HepG2 (cell line): ENCODE data around the gene SLC2A4. TPM values are rescaled to one million over a fixed set of nuclear protein-coding genes. Genes with fewer than 3 reads are reported as not detected.
A peak's percentile ranks its signal among the peaks of the same experiment; 100 is the strongest.

Experiments used
- AHR ChIP-seq: IDR thresholded peaks from 2 replicates; pipeline ENCODE4 v1.6.1; 2018; ENCODE audit warnings: missing genetic modification reagents, missing compliant biosample characterization
- CEBPG ChIP-seq: IDR thresholded peaks from 2 replicates; pipeline ENCODE4 v1.6.1; 2016
- HNF4G ChIP-seq, 2 experiments: sonication (generic) in 1 of 2; formaldehyde crosslinking in 1 of 2; IDR thresholded peaks; 2 replicates each; pipeline versions ENCODE4 v1.4.0 to v1.6.1; 2011 to 2020; ENCODE audit warnings: borderline replicate concordance in 2 of 2, low read depth in 2 of 2, mild to moderate bottlenecking in 2 of 2, low read length in 1 of 2, missing genetic modification reagents in 1 of 2, moderate library complexity in 1 of 2
- KLF15 ChIP-seq: sonication (generic); formaldehyde crosslinking; IDR thresholded peaks from 2 replicates; pipeline ENCODE4 v1.8.1; 2023; ENCODE audit warnings: borderline replicate concordance, mild to moderate bottlenecking, inconsistent platforms, missing genetic modification reagents, mixed read lengths
- NFYB ChIP-seq: sonication (generic); formaldehyde crosslinking; IDR thresholded peaks from 2 replicates; pipeline ENCODE4 v1.4.0; 2020; ENCODE audit warnings: missing genetic modification reagents
- PHF8 ChIP-seq: sonication (generic); formaldehyde crosslinking; IDR thresholded peaks from 2 replicates; pipeline ENCODE4 v1.5.0; 2020; ENCODE audit warnings: missing genetic modification reagents
- SMAD9 ChIP-seq: sonication (generic); formaldehyde crosslinking; IDR thresholded peaks from 2 replicates; pipeline ENCODE4 v1.5.1; 2020; ENCODE audit warnings: mild to moderate bottlenecking, missing genetic modification reagents
- SUZ12 ChIP-seq: fragments of 150-350 bp; IDR thresholded peaks from 2 replicates; pipeline ENCODE4 v1.6.1; 2014; ENCODE audit warnings: low read depth, low read length
- YEATS2 ChIP-seq: sonication (generic); formaldehyde crosslinking; IDR thresholded peaks from 2 replicates; pipeline ENCODE4 v1.4.0; 2020; ENCODE audit warnings: missing genetic modification reagents, borderline replicate concordance
- ZNF232 ChIP-seq: sonication (generic); formaldehyde crosslinking; IDR thresholded peaks from 2 replicates; pipeline ENCODE4 v1.4.0; 2020; ENCODE audit warnings: missing genetic modification reagents, borderline replicate concordance
- ZNF235 ChIP-seq: sonication (generic); formaldehyde crosslinking; IDR thresholded peaks from 2 replicates; pipeline ENCODE4 v1.8.1; 2023; ENCODE audit warnings: mild to moderate bottlenecking, missing genetic modification reagents, borderline replicate concordance
- ZNF367 ChIP-seq: sonication (generic); formaldehyde crosslinking; IDR thresholded peaks from 2 replicates; pipeline ENCODE4 v1.4.0; 2020; ENCODE audit warnings: missing genetic modification reagents, borderline replicate concordance
- ZNF563 ChIP-seq: sonication (generic); formaldehyde crosslinking; IDR thresholded peaks from 2 replicates; pipeline ENCODE4 v1.8.0; 2022; ENCODE audit warnings: mild to moderate bottlenecking, moderate library complexity, missing genetic modification reagents
- polyA plus RNA-seq, 8 experiments: library from polyadenylated mRNA; depleted of rRNA in 3 of 8; stranded (reverse) in 7 of 8; unstranded in 1 of 8; fragments of >200 nt; fragmentation: Illumina TruSeq in 4 of 8; extraction: Trizol in 4 of 8; gene quantifications; 2 replicates each; pipeline versions ENCODE4 v1.2.1 to v1.2.3, GENCODE V29; 2011 to 2016; ENCODE audit warnings: low read depth in 4 of 8, missing spikeins in 1 of 8, mixed read lengths in 1 of 8; ENCODE audit not compliant: insufficient read depth in 1 of 8
- total RNA-seq, 5 experiments: library from RNA; depleted of rRNA; stranded (reverse); fragments of >200 nt; fragmentation: Illumina TruSeq; extraction: Trizol; gene quantifications; 2 replicates each; pipeline ENCODE4 v1.2.3, GENCODE V29; 2016; ENCODE audit warnings: low read depth in 1 of 5
- TF ChIP-seq, protein P1 (sequence below): sonication (generic); formaldehyde crosslinking; IDR thresholded peaks from 2 replicates; pipeline ENCODE4 v1.4.0; 2020; ENCODE audit warnings: mild to moderate bottlenecking, low read depth, missing genetic modification reagents
- TF ChIP-seq, protein P2 (sequence below): sonication (generic); formaldehyde crosslinking; IDR thresholded peaks from 2 replicates; pipeline ENCODE4 v1.5.0; 2020; ENCODE audit warnings: mild to moderate bottlenecking, missing genetic modification reagents
- TF ChIP-seq, protein P3 (sequence below): sonication (generic); formaldehyde crosslinking; IDR thresholded peaks from 2 replicates; pipeline ENCODE4 v1.8.0; 2022; ENCODE audit warnings: missing genetic modification reagents, mild to moderate bottlenecking, inconsistent platforms, borderline replicate concordance
- TF ChIP-seq, protein P4 (sequence below): sonication (generic); formaldehyde crosslinking; IDR thresholded peaks from 2 replicates; pipeline ENCODE4 v1.5.0; 2020; ENCODE audit warnings: mild to moderate bottlenecking, missing genetic modification reagents, borderline replicate concordance

Gene SLC2A4
- total and polyA plus RNA-seq, 2 of the 13 experiments (the other 11 are each of a cell fraction or from before 2014, with no cell fraction given) = 4.9 to 5.8 TPM

DNA sequence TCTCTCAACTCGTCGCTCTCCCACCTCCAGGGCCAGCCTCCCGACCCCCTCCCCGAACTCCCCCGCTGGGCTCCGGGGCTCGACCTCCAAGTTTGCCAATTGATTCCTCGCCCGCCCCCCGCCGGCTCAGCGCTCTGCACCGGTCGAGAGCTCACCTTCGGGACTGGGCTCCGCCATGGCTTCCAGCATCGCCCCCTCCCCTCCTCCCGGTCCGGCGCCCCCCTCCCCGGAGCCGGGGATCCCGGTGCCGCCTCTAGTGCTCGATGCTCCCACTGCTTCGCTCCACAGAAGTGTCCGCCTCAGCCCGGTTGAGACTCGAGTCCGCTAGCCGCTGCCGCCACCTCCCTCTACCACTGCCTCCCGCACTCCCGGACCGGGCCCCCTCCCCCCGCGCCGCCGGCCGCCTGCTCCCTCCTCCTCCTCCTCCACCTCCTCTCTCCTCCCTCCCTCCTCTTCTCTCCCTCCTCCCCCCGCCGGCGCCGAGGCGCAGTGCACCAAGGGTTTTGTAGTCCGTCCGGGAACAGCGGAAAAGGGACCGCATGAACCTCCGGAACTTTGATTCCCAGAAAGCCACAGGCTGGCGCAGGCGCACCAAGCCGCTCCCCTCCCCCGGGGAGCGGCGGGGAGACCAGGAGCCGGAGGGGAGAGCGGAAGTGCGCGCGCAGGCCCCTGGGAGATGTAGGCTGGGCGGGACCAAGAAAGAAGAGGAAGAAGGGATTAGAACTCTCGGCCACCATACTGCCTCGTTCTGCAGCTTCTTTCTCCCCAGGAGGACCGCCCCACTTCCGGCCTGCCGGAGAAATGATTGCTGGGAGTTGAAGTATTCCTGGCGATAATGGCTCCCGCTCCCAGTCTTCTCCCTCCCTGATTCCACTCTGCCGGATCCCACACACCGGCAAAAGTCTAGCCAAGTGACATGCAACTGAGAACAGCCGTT, 42.2 kb upstream of the SLC2A4 start, which contains the start of gene PHF23 (continued):
- TF ChIP-seq ZNF235 (CRISPR knock-in tag) = no peak
- TF ChIP-seq KLF15 (CRISPR knock-in tag) = no peak
- peak; percentile 63 for TF ChIP-seq NFYB (CRISPR knock-in tag)
- TF ChIP-seq ZNF367 (CRISPR knock-in tag) = no peak
- TF ChIP-seq ZNF232 = no peak
- TF ChIP-seq ZNF563 = peak; percentile 54; the same call in 1 of the 2 replicates
- TF ChIP-seq, protein P1, sequence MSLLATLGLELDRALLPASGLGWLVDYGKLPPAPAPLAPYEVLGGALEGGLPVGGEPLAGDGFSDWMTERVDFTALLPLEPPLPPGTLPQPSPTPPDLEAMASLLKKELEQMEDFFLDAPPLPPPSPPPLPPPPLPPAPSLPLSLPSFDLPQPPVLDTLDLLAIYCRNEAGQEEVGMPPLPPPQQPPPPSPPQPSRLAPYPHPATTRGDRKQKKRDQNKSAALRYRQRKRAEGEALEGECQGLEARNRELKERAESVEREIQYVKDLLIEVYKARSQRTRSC (CRISPR knock-in tag) = no peak
- TF ChIP-seq, protein P2, sequence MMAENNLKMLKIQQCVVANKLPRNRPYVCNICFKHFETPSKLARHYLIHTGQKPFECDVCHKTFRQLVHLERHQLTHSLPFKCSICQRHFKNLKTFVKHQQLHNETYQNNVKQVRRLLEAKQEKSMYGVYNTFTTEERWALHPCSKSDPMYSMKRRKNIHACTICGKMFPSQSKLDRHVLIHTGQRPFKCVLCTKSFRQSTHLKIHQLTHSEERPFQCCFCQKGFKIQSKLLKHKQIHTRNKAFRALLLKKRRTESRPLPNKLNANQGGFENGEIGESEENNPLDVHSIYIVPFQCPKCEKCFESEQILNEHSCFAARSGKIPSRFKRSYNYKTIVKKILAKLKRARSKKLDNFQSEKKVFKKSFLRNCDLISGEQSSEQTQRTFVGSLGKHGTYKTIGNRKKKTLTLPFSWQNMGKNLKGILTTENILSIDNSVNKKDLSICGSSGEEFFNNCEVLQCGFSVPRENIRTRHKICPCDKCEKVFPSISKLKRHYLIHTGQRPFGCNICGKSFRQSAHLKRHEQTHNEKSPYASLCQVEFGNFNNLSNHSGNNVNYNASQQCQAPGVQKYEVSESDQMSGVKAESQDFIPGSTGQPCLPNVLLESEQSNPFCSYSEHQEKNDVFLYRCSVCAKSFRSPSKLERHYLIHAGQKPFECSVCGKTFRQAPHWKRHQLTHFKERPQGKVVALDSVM (CRISPR knock-in tag) = peak; percentile 35; the same call in 1 of the 2 replicates
- no peak for TF ChIP-seq CEBPG
- TF ChIP-seq SUZ12 = peak; percentile 70
- TF ChIP-seq YEATS2 (CRISPR knock-in tag) = peak; percentile 60; the same call in 1 of the 2 replicates
- TF ChIP-seq, protein P3, sequence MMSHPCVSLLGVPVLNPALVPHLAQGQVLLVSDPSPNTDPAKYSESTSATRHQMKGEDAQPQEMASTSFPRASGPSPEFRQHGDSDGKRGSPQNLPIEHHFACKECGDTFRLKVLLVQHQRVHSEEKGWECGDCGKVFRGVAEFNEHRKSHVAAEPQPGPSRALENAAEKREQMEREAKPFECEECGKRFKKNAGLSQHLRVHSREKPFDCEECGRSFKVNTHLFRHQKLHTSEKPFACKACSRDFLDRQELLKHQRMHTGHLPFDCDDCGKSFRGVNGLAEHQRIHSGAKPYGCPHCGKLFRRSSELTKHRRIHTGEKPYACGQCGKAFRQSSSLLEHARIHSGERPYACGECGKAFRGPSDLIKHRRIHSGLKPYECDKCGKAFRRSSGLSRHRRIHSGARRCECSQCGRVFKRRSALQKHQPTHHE (CRISPR knock-in tag) = 0 out of 2 replicates have a peak, but pooled peaks have one; percentile 38
- TF ChIP-seq SMAD9 = no peak
- no peak for TF ChIP-seq AHR
- TF ChIP-seq, protein P4, sequence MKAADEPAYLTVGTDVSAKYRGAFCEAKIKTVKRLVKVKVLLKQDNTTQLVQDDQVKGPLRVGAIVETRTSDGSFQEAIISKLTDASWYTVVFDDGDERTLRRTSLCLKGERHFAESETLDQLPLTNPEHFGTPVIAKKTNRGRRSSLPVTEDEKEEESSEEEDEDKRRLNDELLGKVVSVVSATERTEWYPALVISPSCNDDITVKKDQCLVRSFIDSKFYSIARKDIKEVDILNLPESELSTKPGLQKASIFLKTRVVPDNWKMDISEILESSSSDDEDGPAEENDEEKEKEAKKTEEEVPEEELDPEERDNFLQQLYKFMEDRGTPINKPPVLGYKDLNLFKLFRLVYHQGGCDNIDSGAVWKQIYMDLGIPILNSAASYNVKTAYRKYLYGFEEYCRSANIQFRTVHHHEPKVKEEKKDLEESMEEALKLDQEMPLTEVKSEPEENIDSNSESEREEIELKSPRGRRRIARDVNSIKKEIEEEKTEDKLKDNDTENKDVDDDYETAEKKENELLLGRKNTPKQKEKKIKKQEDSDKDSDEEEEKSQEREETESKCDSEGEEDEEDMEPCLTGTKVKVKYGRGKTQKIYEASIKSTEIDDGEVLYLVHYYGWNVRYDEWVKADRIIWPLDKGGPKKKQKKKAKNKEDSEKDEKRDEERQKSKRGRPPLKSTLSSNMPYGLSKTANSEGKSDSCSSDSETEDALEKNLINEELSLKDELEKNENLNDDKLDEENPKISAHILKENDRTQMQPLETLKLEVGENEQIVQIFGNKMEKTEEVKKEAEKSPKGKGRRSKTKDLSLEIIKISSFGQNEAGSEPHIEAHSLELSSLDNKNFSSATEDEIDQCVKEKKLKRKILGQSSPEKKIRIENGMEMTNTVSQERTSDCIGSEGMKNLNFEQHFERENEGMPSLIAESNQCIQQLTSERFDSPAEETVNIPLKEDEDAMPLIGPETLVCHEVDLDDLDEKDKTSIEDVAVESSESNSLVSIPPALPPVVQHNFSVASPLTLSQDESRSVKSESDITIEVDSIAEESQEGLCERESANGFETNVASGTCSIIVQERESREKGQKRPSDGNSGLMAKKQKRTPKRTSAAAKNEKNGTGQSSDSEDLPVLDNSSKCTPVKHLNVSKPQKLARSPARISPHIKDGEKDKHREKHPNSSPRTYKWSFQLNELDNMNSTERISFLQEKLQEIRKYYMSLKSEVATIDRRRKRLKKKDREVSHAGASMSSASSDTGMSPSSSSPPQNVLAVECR (CRISPR knock-in tag) = peak; percentile 81; the same call in 1 of the 2 replicates
- peak; percentile 12; the same call in 1 of the 2 replicates for TF ChIP-seq HNF4G (IDR thresholded peaks at IDR 0.05; ENCODE audit: borderline replicate concordance, low read depth, low read length)
- TF ChIP-seq HNF4G (CRISPR knock-in tag; IDR thresholded peaks at IDR 0.05; ENCODE audit: borderline replicate concordance, low read depth) = 0 out of 2 replicates have a peak, but pooled peaks have one; percentile 37
- TF ChIP-seq PHF8 = peak; percentile 50; the same call in 1 of the 2 replicates
